ENCODE data around the gene PRKG1. TPM values are rescaled to one million over a fixed set of nuclear protein-coding genes. Genes with fewer than 3 reads are reported as not detected.

Gene PRKG1
- total RNA-seq, 1 donor from 2014 or later = 0.17 TPM

DNA sequence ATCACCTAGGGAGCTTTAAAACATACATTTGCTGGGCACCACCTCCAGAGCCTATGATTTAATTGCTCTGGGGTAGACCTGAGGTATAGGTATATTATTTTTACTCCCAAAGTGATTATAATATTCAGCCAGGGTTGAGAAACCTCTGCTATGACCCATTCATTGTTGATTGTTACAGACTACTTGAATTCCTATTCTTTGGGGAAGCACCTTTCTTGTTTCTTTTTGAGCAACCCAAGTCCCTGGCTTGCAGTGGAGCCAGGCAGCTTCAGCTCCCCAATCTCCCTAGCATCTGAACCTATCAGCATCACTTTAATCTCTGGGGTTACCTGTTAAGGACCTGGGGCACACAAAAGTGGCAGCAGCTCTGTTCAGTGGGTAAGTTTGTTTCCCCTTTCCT lies 8.6 kb downstream of the PRKG1 start:
- TF ChIP-seq, protein P1, sequence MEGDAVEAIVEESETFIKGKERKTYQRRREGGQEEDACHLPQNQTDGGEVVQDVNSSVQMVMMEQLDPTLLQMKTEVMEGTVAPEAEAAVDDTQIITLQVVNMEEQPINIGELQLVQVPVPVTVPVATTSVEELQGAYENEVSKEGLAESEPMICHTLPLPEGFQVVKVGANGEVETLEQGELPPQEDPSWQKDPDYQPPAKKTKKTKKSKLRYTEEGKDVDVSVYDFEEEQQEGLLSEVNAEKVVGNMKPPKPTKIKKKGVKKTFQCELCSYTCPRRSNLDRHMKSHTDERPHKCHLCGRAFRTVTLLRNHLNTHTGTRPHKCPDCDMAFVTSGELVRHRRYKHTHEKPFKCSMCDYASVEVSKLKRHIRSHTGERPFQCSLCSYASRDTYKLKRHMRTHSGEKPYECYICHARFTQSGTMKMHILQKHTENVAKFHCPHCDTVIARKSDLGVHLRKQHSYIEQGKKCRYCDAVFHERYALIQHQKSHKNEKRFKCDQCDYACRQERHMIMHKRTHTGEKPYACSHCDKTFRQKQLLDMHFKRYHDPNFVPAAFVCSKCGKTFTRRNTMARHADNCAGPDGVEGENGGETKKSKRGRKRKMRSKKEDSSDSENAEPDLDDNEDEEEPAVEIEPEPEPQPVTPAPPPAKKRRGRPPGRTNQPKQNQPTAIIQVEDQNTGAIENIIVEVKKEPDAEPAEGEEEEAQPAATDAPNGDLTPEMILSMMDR (conservative IDR thresholded peaks at IDR 0.05; ENCODE audit: low read depth, low read length) = no peak
- DNase-seq (ENCODE audit: low read depth) = no peak
- no peak overlapping the region for H3K4me3 ChIP-seq (ENCODE audit: low read depth, low read length)

DNA sequence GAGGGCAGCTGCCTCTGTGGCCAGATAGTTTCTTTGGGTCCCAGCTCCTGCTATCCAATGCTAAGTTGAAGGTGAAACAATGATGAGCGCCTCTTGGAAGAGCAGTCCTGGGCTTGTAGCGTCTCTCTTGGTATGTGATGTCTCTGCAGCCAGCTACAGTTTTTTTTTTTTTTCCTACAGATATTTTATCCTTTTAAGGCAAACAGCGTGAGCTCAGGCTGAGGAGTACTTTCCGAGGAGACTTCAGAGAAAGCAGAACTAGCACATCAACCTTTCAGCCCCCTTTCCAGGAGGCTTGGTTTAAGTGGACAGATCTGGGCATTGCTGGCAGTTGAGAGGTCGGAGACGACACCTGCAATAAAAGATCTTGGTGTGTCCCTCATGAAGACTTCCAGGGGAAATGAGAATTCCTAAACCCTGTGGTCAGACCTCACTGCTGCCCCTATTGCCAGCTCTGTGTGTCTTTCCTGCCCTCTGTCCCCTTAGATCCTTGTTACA lies 9.1 kb downstream of the PRKG1 start:
- TF ChIP-seq, protein P1 (conservative IDR thresholded peaks at IDR 0.05; ENCODE audit: low read depth, low read length) = no peak
- DNase-seq (ENCODE audit: low read depth) = no peak
- no peak overlapping the region for H3K4me3 ChIP-seq (ENCODE audit: low read depth, low read length)

DNA sequence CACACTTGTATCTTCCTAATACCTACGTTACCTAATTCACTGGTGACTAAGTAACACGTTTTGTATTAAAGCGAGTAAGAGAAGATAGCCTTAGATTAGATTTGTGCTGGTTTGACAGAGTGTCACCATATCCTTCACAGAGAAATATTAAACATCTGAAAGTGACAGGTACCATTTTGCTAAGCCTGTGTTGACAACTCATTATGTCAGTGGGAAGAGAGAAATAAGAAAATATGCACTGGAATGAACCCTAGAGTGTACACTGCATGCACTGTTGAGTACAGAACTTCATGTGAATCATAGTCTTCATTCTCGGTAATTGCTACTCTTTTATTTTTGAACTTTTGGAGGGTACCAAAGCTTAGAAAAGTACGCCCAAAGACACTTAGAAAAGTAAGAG lies 10.9 kb downstream of the PRKG1 start:
- TF ChIP-seq, protein P1 (conservative IDR thresholded peaks at IDR 0.05; ENCODE audit: low read depth, low read length) = no peak
- DNase-seq (ENCODE audit: low read depth) = no peak
- H3K4me3 ChIP-seq (ENCODE audit: low read depth, low read length) = no peak overlapping the region

DNA sequence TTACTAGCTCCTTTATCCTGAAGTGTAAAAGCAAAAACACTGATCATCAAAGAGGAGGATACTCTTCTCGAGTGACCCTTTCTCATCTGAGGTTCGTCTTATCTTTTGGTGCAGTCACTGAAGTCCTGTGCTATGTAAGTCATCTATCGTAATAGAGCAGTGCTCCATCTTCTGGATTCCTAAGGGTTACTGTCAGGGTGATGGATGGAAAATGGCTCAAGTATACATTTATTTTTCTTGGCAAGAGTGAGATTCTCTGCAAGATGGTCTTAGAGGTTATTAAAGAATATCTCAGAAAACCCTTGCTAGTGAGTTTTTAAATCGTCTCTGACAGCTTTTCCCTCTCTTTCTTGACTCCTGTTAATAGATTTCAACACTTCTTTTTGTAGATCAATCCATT lies 12.4 kb downstream of the PRKG1 start:
- TF ChIP-seq, protein P1 (conservative IDR thresholded peaks at IDR 0.05; ENCODE audit: low read depth, low read length) = no peak
- no peak overlapping the region for H3K4me3 ChIP-seq (ENCODE audit: low read depth, low read length)
- no peak for DNase-seq (ENCODE audit: low read depth)

DNA sequence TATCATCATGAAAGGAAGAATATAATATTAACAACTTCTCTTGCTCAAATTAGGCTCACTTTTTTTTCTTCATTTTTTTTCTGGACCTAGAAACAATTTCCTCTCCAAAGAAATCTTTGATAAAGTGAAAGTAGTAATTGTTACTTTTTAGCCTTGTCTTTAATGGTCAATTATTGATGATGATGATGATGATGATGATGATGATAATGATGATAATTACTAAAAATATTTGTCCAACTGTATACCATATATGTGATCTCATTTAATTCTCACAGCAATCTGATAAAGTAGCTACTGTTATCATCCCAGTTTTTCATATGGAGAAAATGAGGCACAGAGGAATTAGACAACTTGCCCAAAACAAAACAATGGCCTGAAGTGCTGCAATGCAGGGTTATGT lies 12.8 kb downstream of the PRKG1 start:
- DNase-seq (ENCODE audit: low read depth) = no peak
- TF ChIP-seq, protein P1 (conservative IDR thresholded peaks at IDR 0.05; ENCODE audit: low read depth, low read length) = no peak
- H3K4me3 ChIP-seq (ENCODE audit: low read depth, low read length) = no peak overlapping the region

DNA sequence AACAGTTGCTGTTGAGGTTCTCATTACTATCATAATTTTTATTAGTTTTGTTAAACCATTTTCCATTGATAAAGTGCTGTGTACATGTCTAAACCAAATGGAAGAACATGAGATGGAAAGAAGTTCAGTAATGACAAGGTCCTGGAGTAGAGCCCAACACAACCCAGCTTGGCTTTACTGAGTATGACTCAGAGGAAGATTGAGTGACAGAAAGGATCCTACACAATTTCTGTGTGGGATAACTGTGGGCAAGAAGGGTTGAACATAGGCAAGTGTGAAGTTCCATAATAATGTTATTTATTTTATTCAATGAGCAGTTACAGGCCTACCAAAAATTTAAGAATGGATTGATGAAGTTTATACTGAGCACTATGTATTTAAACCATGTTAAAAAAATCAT lies 15.9 kb downstream of the PRKG1 start:
- no peak overlapping the region for H3K4me3 ChIP-seq (ENCODE audit: low read depth, low read length)
- TF ChIP-seq, protein P1 (conservative IDR thresholded peaks at IDR 0.05; ENCODE audit: low read depth, low read length) = no peak
- no peak for DNase-seq (ENCODE audit: low read depth)

DNA sequence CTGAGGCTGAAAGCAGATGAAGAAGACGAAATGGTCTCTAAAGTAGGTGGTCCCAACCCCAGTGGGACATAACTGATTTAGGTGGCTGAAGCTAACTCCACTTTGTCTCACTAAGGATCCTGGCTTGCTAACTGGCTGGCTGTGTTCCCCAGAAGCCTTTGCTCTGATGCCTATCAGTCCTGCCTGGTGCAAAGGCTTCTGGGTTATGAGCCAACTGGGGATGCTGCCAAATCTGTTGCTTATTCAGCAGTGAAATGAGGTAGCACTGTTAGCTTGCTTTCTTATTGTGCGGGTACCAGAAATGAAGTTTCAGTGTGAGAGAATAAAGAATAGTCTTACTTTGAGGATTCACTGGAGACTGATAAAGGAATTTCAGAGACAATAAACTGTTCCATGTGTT lies 18.1 kb downstream of the PRKG1 start:
- H3K4me3 ChIP-seq (ENCODE audit: low read depth, low read length) = no peak overlapping the region
- TF ChIP-seq, protein P1 (conservative IDR thresholded peaks at IDR 0.05; ENCODE audit: low read depth, low read length) = no peak
- DNase-seq (ENCODE audit: low read depth) = no peak

All from epithelial cell of proximal tubule (primary cell).